ENCODE data around the gene FAS. TPM values are rescaled to one million over a fixed set of nuclear protein-coding genes. Genes with fewer than 3 reads are reported as not detected.

FAS gene
- total RNA-seq, 1 experiment from 2014 or later, result 47.8 TPM

DNA sequence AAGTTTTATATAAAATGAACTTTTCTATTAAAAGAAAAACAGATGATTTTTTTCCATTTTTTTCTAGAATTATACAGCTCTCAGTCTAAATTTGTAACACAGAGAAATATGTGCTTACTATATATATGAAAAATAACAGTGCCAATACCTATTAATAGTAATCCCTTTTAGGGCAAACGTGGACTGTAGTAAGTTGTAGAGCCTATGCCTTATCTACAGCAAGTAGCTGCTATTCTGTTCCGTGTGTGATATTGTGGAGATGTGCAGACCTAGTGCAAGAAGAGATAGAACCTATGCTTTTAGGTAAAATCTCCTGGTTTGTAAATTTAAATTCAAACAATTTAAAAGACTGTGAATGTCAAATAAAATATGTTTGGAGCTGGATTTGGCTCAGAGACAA lies 72.9 kb downstream of the FAS start:
- DNase-seq (ENCODE audit: low read depth), result no peak
- in situ Hi-C loops (cut with HindIII; ENCODE audit: low pct_unique_long_range_greater_than_20kb, low sequenced_read_pairs), result no loop called here

DNA sequence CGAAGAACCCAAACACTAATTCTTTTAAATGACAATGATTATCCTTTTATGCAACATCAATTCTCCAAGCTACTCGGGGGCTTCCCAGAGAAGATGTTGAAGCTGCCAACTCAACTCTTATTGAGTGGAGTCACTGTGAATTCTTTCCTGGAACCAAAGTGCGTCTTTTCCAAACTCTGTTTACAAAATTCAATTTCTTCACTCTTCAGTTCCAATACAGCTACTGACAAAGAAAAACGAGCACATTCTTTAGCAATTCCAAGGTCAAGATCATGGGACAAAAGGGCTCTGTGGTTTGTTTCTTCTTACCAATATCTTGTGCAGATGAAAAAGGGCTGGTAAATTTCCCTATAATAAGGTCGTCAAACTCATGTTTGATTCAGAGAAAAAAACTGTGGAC lies 74.2 kb downstream of the FAS start:
- DNase-seq (ENCODE audit: low read depth), result no peak
- in situ Hi-C loops (cut with HindIII; ENCODE audit: low pct_unique_long_range_greater_than_20kb, low sequenced_read_pairs), result no loop called here

Other genes starting within 250 kb of the FAS start
- not detected in 2 replicates for gene LIPN, start 230.8 kb upstream of the FAS start, total RNA-seq (2014; rRNA removed; shearing (Covaris generic); ENCODE audit: low replicate concordance)
- gene LIPM, start 188.1 kb upstream of the FAS start, total RNA-seq (2014; rRNA removed; shearing (Covaris generic); ENCODE audit: low replicate concordance), result not detected in 2 replicates
- not detected in 2 replicates for gene ANKRD22, start 139.0 kb upstream of the FAS start, total RNA-seq (2014; rRNA removed; shearing (Covaris generic); ENCODE audit: low replicate concordance)
- 15.6 and 62.4 TPM in 2 replicates for gene STAMBPL1, start 110.6 kb upstream of the FAS start, total RNA-seq (2014; rRNA removed; shearing (Covaris generic); ENCODE audit: low replicate concordance)
- 41.7 and 49.7 TPM in 2 replicates for gene ACTA2, start 38.0 kb upstream of the FAS start, total RNA-seq (2014; rRNA removed; shearing (Covaris generic); ENCODE audit: low replicate concordance)
- not detected in 2 replicates for gene CH25H, start 216.5 kb downstream of the FAS start, total RNA-seq (2014; rRNA removed; shearing (Covaris generic); ENCODE audit: low replicate concordance)